Fibroblast of skin of scalp (primary cell): ENCODE measurements around the gene GALNT14.

Experiments
- DNase-seq: peaks from one replicate; pipeline ENCODE4 v3.0.0-alpha.2; 2013

GALNT14 gene

GRCh38 chr2:30971231-30972025 lies 166.8 kb downstream of the GALNT14 start:
- DNase-seq: peak; percentile 72

GRCh38 chr2:30968660-30969397 lies 169.4 kb downstream of the GALNT14 start:
- DNase-seq: peak; percentile 26

GRCh38 chr2:30966786-30967185 lies 171.5 kb downstream of the GALNT14 start:
- no peak for DNase-seq

- DNase-seq: no peak
These were observed 173.2 kb downstream of the GALNT14 start for GRCh38 chr2:30965022-30965531.

GRCh38 chr2:30964334-30965005 lies 173.8 kb downstream of the GALNT14 start:
- no peak for DNase-seq

- DNase-seq: no peak
These were observed 175.1 kb downstream of the GALNT14 start for GRCh38 chr2:30963184-30963583.

GRCh38 chr2:30960213-30960612 lies 178.0 kb downstream of the GALNT14 start:
- DNase-seq: no peak

GRCh38 chr2:30959653-30960052 lies 178.6 kb downstream of the GALNT14 start:
- no peak for DNase-seq

- peak; percentile 23 for DNase-seq
These were observed 179.3 kb downstream of the GALNT14 start for GRCh38 chr2:30958918-30959265.

- DNase-seq: no peak
These were observed 179.9 kb downstream of the GALNT14 start for GRCh38 chr2:30958193-30958917.

GRCh38 chr2:30957591-30957990 lies 180.6 kb downstream of the GALNT14 start:
- DNase-seq: no peak

- DNase-seq: no peak
These were observed 181.2 kb downstream of the GALNT14 start for GRCh38 chr2:30956995-30957394.

- no peak for DNase-seq
These were observed 182.6 kb downstream of the GALNT14 start for GRCh38 chr2:30955516-30956132.

GRCh38 chr2:30950339-30950738 lies 187.9 kb downstream of the GALNT14 start:
- DNase-seq: no peak

- peak; percentile 12 for DNase-seq
These were observed 188.8 kb downstream of the GALNT14 start for GRCh38 chr2:30949435-30949834.

- DNase-seq: no peak
These were observed 189.4 kb downstream of the GALNT14 start for GRCh38 chr2:30948857-30949256.

GRCh38 chr2:30948130-30948529 lies 190.1 kb downstream of the GALNT14 start:
- DNase-seq: no peak

- DNase-seq: no peak
These were observed 190.6 kb downstream of the GALNT14 start for GRCh38 chr2:30947686-30948085.

- DNase-seq: no peak
These were observed 195.8 kb downstream of the GALNT14 start for GRCh38 chr2:30942419-30942818.

- no peak for DNase-seq
These were observed 197.4 kb downstream of the GALNT14 start for GRCh38 chr2:30940839-30941238.

- DNase-seq: no peak
These were observed 198.9 kb downstream of the GALNT14 start for GRCh38 chr2:30939364-30939763.

- DNase-seq: no peak
These were observed 200.0 kb downstream of the GALNT14 start for GRCh38 chr2:30938196-30938595.
